ENCODE results near the gene TMEM9.

TMEM9 gene

GRCh38 chr1:201144701-201145100, 9.6 kb downstream of the TMEM9 start:
- DNase-seq, result no peak

GRCh38 chr1:201143726-201144635, 10.3 kb downstream of the TMEM9 start:
- no peak for DNase-seq

- DNase-seq, result no peak
Observed at GRCh38 chr1:201142849-201143725, 11.2 kb downstream of the TMEM9 start.

GRCh38 chr1:201142011-201142848, 12.0 kb downstream of the TMEM9 start:
- DNase-seq, result no peak

- no peak for DNase-seq
Observed at GRCh38 chr1:201141418-201141817, 12.9 kb downstream of the TMEM9 start.

GRCh38 chr1:201140941-201141260, 13.4 kb downstream of the TMEM9 start:
- no peak for DNase-seq

- no peak for DNase-seq
Observed at GRCh38 chr1:201140235-201140940, 13.9 kb downstream of the TMEM9 start.

GRCh38 chr1:201139756-201140155, 14.5 kb downstream of the TMEM9 start:
- no peak for DNase-seq

- no peak for DNase-seq
Observed at GRCh38 chr1:201139306-201139705, 15.0 kb downstream of the TMEM9 start.

- no peak for DNase-seq
Observed at GRCh38 chr1:201138311-201138840, 15.9 kb downstream of the TMEM9 start.

GRCh38 chr1:201137579-201138310, 16.5 kb downstream of the TMEM9 start:
- no peak for DNase-seq

- no peak for DNase-seq
Observed at GRCh38 chr1:201137024-201137392, 17.3 kb downstream of the TMEM9 start.

GRCh38 chr1:201136355-201137023, 17.8 kb downstream of the TMEM9 start:
- DNase-seq, result no peak

GRCh38 chr1:201134405-201134804, 19.9 kb downstream of the TMEM9 start:
- no peak for DNase-seq

GRCh38 chr1:201131398-201131797, 22.9 kb downstream of the TMEM9 start:
- DNase-seq, result no peak

GRCh38 chr1:201128962-201129361, 25.3 kb downstream of the TMEM9 start:
- no peak for DNase-seq

- DNase-seq, result no peak
Observed at GRCh38 chr1:201128476-201128875, 25.8 kb downstream of the TMEM9 start.

- no peak for DNase-seq
Observed at GRCh38 chr1:201127755-201128455, 26.4 kb downstream of the TMEM9 start.

GRCh38 chr1:201126832-201127754, 27.2 kb downstream of the TMEM9 start, which contains the start of gene ASCL5:
ASCL5 (minus strand) TSS chr1:201127184; CDS start chr1:201115372, 11,812 bp downstream.
- DNase-seq, result no peak

All from NCI-H187 treated with DMSO at 0.1 percent for 48 hours (cell line).